Chondrocyte (in vitro differentiated cells): ENCODE measurements around the gene GHITM. TPM values are rescaled to one million over a fixed set of nuclear protein-coding genes. Genes with fewer than 3 reads are reported as not detected.
A peak's percentile ranks its signal among the peaks of the same experiment; 100 is the strongest.
"Not testable (repeated sequence)": the region's sequence is repeated elsewhere in the genome, so short reads cannot be mapped to it uniquely, and the experiment has no call there.

Experiments
- DNase-seq: peaks from one replicate; pipeline ENCODE4 v3.0.0; 2021; ENCODE audit warnings: mixed read lengths, low spot score
- H3K27ac Mint-ChIP-seq: one replicate; pipeline ENCODE4 v1.8.0; 2021; ENCODE audit warnings: mild to moderate bottlenecking, moderate library complexity, mixed read lengths; ENCODE audit not compliant: unreplicated experiment
- H3K27me3 Mint-ChIP-seq: 2 replicates; pipeline ENCODE4 v1.8.0; 2021; ENCODE audit warnings: low read depth, mixed read lengths
- H3K36me3 Mint-ChIP-seq: 2 replicates; pipeline ENCODE4 v1.8.0; 2021; ENCODE audit warnings: low read depth, mixed read lengths
- H3K4me1 Mint-ChIP-seq: 2 replicates; pipeline ENCODE4 v1.8.0; 2021; ENCODE audit warnings: low read depth, mild to moderate bottlenecking, mixed read lengths
- H3K4me3 Mint-ChIP-seq: one replicate; pipeline ENCODE4 v1.8.0; 2021; ENCODE audit warnings: mild to moderate bottlenecking, moderate library complexity, mixed read lengths; ENCODE audit not compliant: unreplicated experiment
- H3K9me3 Mint-ChIP-seq: 2 replicates; pipeline ENCODE4 v1.8.0; 2021; ENCODE audit warnings: low read depth, mixed read lengths
- CTCF ChIP-seq: fragments of 200-600 bp; sonication (generic); IDR thresholded peaks from 2 replicates; pipeline ENCODE4 v1.5.0; 2021; ENCODE audit warnings: antibody characterized with exemption, mild to moderate bottlenecking, moderate library complexity
- total RNA-seq: library from RNA; stranded (reverse); gene quantifications from 3 replicates; pipeline ENCODE4 v1.2.1, GENCODE V29; 2021

The GHITM gene
- total RNA-seq, 1 donor from 2014 or later, result 114 TPM

GRCh38 chr10:84101042-84101441 is 38.3 kb upstream of the GHITM start:
- Mint-ChIP-seq H3K36me3 (no peaks in the 10 kb centered on the region), H3K9me3 (no peaks in the 10 kb centered on the region), H3K27me3 (peaks cover 8% of the 10 kb centered on the region), H3K27ac (no peak overlapping the region), H3K4me1 (peaks cover 3% of the 10 kb centered on the region), H3K4me3 (no peak overlapping the region)
- no peak for DNase-seq
- no peak for TF ChIP-seq CTCF

GRCh38 chr10:84108797-84109196 is 30.5 kb upstream of the GHITM start:
- Mint-ChIP-seq H3K4me3 (no peak overlapping the region), H3K36me3 (no peaks in the 10 kb centered on the region), H3K4me1 (no peaks in the 10 kb centered on the region), H3K27me3 (peaks cover 13% of the 10 kb centered on the region), H3K27ac (no peak overlapping the region), H3K9me3 (no peaks in the 10 kb centered on the region)
- DNase-seq, result no peak
- no peak for TF ChIP-seq CTCF

- H3K27me3 Mint-ChIP-seq, result peaks cover 14% of the 10 kb centered on the region
These were observed 29.5 kb upstream of the GHITM start for GRCh38 chr10:84109772-84110171.

GRCh38 chr10:84113468-84113867 is 25.8 kb upstream of the GHITM start:
- not testable (repeated sequence) for H3K4me1 Mint-ChIP-seq, H3K36me3 Mint-ChIP-seq, H3K9me3 Mint-ChIP-seq, H3K4me3 Mint-ChIP-seq, H3K27ac Mint-ChIP-seq, DNase-seq
- H3K27me3 Mint-ChIP-seq, result peaks cover 21% of the 10 kb centered on the region

More at GRCh38 chr10:84109772-84110171, 29.5 kb upstream of the GHITM start:
- not testable (repeated sequence) for H3K27ac Mint-ChIP-seq, H3K36me3 Mint-ChIP-seq, H3K4me1 Mint-ChIP-seq, H3K4me3 Mint-ChIP-seq, H3K9me3 Mint-ChIP-seq, DNase-seq

- peaks cover 10% of the 10 kb centered on the region for H3K4me1 Mint-ChIP-seq
- no peaks in the 10 kb centered on the region for H3K9me3 Mint-ChIP-seq
- peaks cover 26% of the 10 kb centered on the region for H3K27me3 Mint-ChIP-seq
- H3K4me3 Mint-ChIP-seq, result no peak overlapping the region
- no peak overlapping the region for H3K27ac Mint-ChIP-seq
- H3K36me3 Mint-ChIP-seq, result no peaks in the 10 kb centered on the region
- DNase-seq, result no peak
- peak; percentile 52 for TF ChIP-seq CTCF
These were observed 25.1 kb upstream of the GHITM start for GRCh38 chr10:84114088-84114667.

GRCh38 chr10:84117204-84117603 is 22.1 kb upstream of the GHITM start:
- not testable (repeated sequence) for DNase-seq, H3K4me3 Mint-ChIP-seq, H3K9me3 Mint-ChIP-seq, H3K36me3 Mint-ChIP-seq, H3K27ac Mint-ChIP-seq, H3K4me1 Mint-ChIP-seq
- peaks cover 20% of the 10 kb centered on the region for H3K27me3 Mint-ChIP-seq
